Naive thymus-derived CD8-positive, alpha-beta T cell (primary cell): ENCODE measurements around the gene DOCK8. TPM values are rescaled to one million over a fixed set of nuclear protein-coding genes. Genes with fewer than 3 reads are reported as not detected.
A peak's percentile ranks its signal among the peaks of the same experiment; 100 is the strongest.

ENCODE experiments used
- ATAC-seq, 2 donors: fragments of 150-1000 bp; cut with Tn5 transposase in 1 of 2; sonication (Bioruptor Pico), chemical (Tn5 transposase) in 1 of 2; 1 replicate in 1 of 2; 2 replicates in 1 of 2; pipeline ENCODE4 v1.10.0; 2021; ENCODE audit warnings: mild to moderate bottlenecking in 2 of 2, moderate library complexity in 2 of 2
- POLR2A ChIA-PET: fragments of 350-600 bp; sonication (Branson Sonifier 250); formaldehyde crosslinking; loops from one replicate; lab custom pipeline; 2021; ENCODE audit warnings: antibody characterized with exemption; lab: Charles Lee
- DNase-seq, 10 donors: peaks; one replicate each; pipeline versions ENCODE4 v3.0.0 to v3.0.0-alpha.2; 2020 to 2022
- H3K27ac Mint-ChIP-seq, 10 donors: one replicate each; pipeline ENCODE4 v1.8.0; 2020 to 2022; ENCODE audit warnings: mild to moderate bottlenecking in 10 of 10, mixed read lengths in 10 of 10, moderate library complexity in 4 of 10, inconsistent platforms in 1 of 10
- H3K27me3 Mint-ChIP-seq, 5 donors: one replicate each; pipeline ENCODE4 v1.8.0; 2021 to 2022; ENCODE audit warnings: mixed read lengths in 5 of 5
- H3K36me3 Mint-ChIP-seq, 3 donors: one replicate each; pipeline ENCODE4 v1.8.0; 2020 to 2022; ENCODE audit warnings: mixed read lengths in 3 of 3, mild to moderate bottlenecking in 2 of 3, inconsistent platforms in 1 of 3
- H3K4me1 Mint-ChIP-seq, 4 donors: one replicate each; pipeline ENCODE4 v1.8.0; 2021 to 2022; ENCODE audit warnings: mixed read lengths in 4 of 4
- H3K4me3 Mint-ChIP-seq, 10 donors: one replicate each; pipeline ENCODE4 v1.8.0; 2020 to 2022; ENCODE audit warnings: mild to moderate bottlenecking in 10 of 10, mixed read lengths in 10 of 10, moderate library complexity in 6 of 10, inconsistent platforms in 1 of 10
- H3K9me3 Mint-ChIP-seq, 9 donors: one replicate each; pipeline ENCODE4 v1.8.0; 2020 to 2022; ENCODE audit warnings: mixed read lengths in 9 of 9, mild to moderate bottlenecking in 3 of 9, inconsistent platforms in 1 of 9, moderate library complexity in 1 of 9
- polyA plus RNA-seq, 3 donors: library from polyadenylated mRNA; unstranded; fragments of 300-500 nt; fragmentation: Illumina TruSeq; gene quantifications; one replicate each; pipeline ENCODE4 v1.2.3, GENCODE V29; 2021
- total RNA-seq, 8 experiments: library from RNA in 2 of 8; stranded (reverse) in 2 of 8; gene quantifications; one replicate each; pipeline ENCODE4 v1.2.3 and lab custom pipeline; 2021 to 2026

DOCK8 gene
- total and polyA plus RNA-seq, 5 experiments from 2014 or later = 41.5 to 224 (median 52.2) TPM

GRCh38 chr9:336039-336438 is 121.4 kb downstream of the DOCK8 start:
- Mint-ChIP-seq H3K4me1 (peaks cover 10 to 33% (median 21%) of the 10 kb centered on the region in 4 donors), H3K36me3 (peaks cover 14 to 96% (median 61%) of the 10 kb centered on the region in 3 donors), H3K9me3 (no peaks in the 10 kb centered on the region), H3K27me3 (no peaks in the 10 kb centered on the region), H3K27ac (peak overlapping the region; percentile 50 to 93 (median 79)), H3K4me3 (no peak overlapping the region)
- ATAC-seq (no peak), DNase-seq (no peak)
- POLR2A ChIA-PET = no interaction called here

GRCh38 chr9:338602-339001 is 123.9 kb downstream of the DOCK8 start:
- Mint-ChIP-seq H3K36me3 (peaks cover 17 to 99% (median 59%) of the 10 kb centered on the region in 3 donors), H3K4me1 (peaks cover 10 to 29% (median 18%) of the 10 kb centered on the region in 4 donors), H3K9me3 (no peaks in the 10 kb centered on the region), H3K27ac (peak overlapping the region in 5 of 10 donors; percentile 4 to 60 (median 51)), H3K27me3 (no peaks in the 10 kb centered on the region), H3K4me3 (peak overlapping the region in 1 of 10 donors; percentile 6)
- POLR2A ChIA-PET = no interaction called here
- DNase-seq (no peak), ATAC-seq (no peak)

GRCh38 chr9:341634-342421 is 127.2 kb downstream of the DOCK8 start:
- Mint-ChIP-seq H3K9me3 (no peaks in the 10 kb centered on the region), H3K4me3 (no peak overlapping the region), H3K27me3 (no peaks in the 10 kb centered on the region), H3K27ac (peak overlapping the region in 1 of 10 donors; percentile 81), H3K4me1 (peaks cover 0 to 10% (median 5%) of the 10 kb centered on the region in 4 donors), H3K36me3 (peaks cover 16 to 99% (median 50%) of the 10 kb centered on the region in 3 donors)
- DNase-seq (no peak), ATAC-seq (no peak)
- POLR2A ChIA-PET = no interaction called here

GRCh38 chr9:343773-344172 is 129.1 kb downstream of the DOCK8 start:
- Mint-ChIP-seq H3K9me3 (no peaks in the 10 kb centered on the region), H3K27me3 (no peaks in the 10 kb centered on the region), H3K4me1 (peaks cover 8 to 14% (median 9%) of the 10 kb centered on the region in 4 donors), H3K4me3 (no peak overlapping the region), H3K27ac (peak overlapping the region in 2 of 10 donors; percentile 28 to 55), H3K36me3 (peaks cover 11 to 99% (median 37%) of the 10 kb centered on the region in 3 donors)
- ATAC-seq (no peak), DNase-seq (no peak)
- POLR2A ChIA-PET = no interaction called here

GRCh38 chr9:346111-346571 is 131.5 kb downstream of the DOCK8 start:
- H3K9me3 Mint-ChIP-seq = no peaks in the 10 kb centered on the region
- ATAC-seq (no peak), DNase-seq (no peak)
- peaks cover 20 to 35% (median 29%) of the 10 kb centered on the region in 4 donors for H3K4me1 Mint-ChIP-seq
- H3K4me3 Mint-ChIP-seq = no peak overlapping the region
- POLR2A ChIA-PET = interaction anchor here (0.8 kb wide), 1 partner anchor 14 kb away, joined by 3 read pairs; no protein-coding TSS in a partner anchor
- H3K36me3 Mint-ChIP-seq = peaks cover 11 to 99% (median 26%) of the 10 kb centered on the region in 3 donors
- H3K27ac Mint-ChIP-seq = peak overlapping the region in 1 of 10 donors; percentile 52
- H3K27me3 Mint-ChIP-seq = no peaks in the 10 kb centered on the region

GRCh38 chr9:347667-348292 is 133.1 kb downstream of the DOCK8 start:
- Mint-ChIP-seq H3K9me3 (no peaks in the 10 kb centered on the region), H3K36me3 (peaks cover 8 to 97% (median 18%) of the 10 kb centered on the region in 3 donors), H3K4me3 (no peak overlapping the region), H3K27me3 (no peaks in the 10 kb centered on the region), H3K4me1 (peaks cover 24 to 45% (median 40%) of the 10 kb centered on the region in 4 donors), H3K27ac (peak overlapping the region in 8 of 10 donors; percentile 22 to 80 (median 41))
- DNase-seq = no peak
- ATAC-seq = no peak
- POLR2A ChIA-PET = no interaction called here

- Mint-ChIP-seq H3K4me3 (peak overlapping the region in 4 of 10 donors; percentile 15 to 55 (median 39)), H3K27ac (peak overlapping the region; percentile 72 to 93 (median 88)), H3K4me1 (peaks cover 31 to 67% (median 54%) of the 10 kb centered on the region in 4 donors), H3K27me3 (no peaks in the 10 kb centered on the region), H3K36me3 (peaks cover 4 to 92% (median 10%) of the 10 kb centered on the region in 3 donors), H3K9me3 (no peaks in the 10 kb centered on the region)
- ATAC-seq (no peak), DNase-seq (no peak)
- POLR2A ChIA-PET = no interaction called here
Measured at GRCh38 chr9:350384-350783, 135.7 kb downstream of the DOCK8 start.

- Mint-ChIP-seq H3K36me3 (peaks cover 0 to 92% (median 10%) of the 10 kb centered on the region in 3 donors), H3K4me1 (peaks cover 33 to 73% (median 61%) of the 10 kb centered on the region in 4 donors), H3K27ac (peak overlapping the region in 9 of 10 donors; percentile 34 to 93 (median 89)), H3K4me3 (no peak overlapping the region), H3K27me3 (no peaks in the 10 kb centered on the region), H3K9me3 (no peaks in the 10 kb centered on the region)
- ATAC-seq (no peak), DNase-seq (no peak)
- POLR2A ChIA-PET = interaction anchor here (0.6 to 1.0 kb wide), 2 partner anchors 22 to 130 kb away, joined by 3 to 4 read pairs; no protein-coding TSS in a partner anchor
Measured at GRCh38 chr9:351916-352315, 137.3 kb downstream of the DOCK8 start.

- no peak overlapping the region for H3K4me3 Mint-ChIP-seq
- DNase-seq (no peak), ATAC-seq (no peak)
- POLR2A ChIA-PET = no interaction called here
- H3K9me3 Mint-ChIP-seq = no peaks in the 10 kb centered on the region
- no peaks in the 10 kb centered on the region for H3K27me3 Mint-ChIP-seq
- H3K4me1 Mint-ChIP-seq = peaks cover 31 to 73% (median 62%) of the 10 kb centered on the region in 4 donors
- H3K27ac Mint-ChIP-seq = peak overlapping the region in 9 of 10 donors; percentile 11 to 84 (median 66)
- peaks cover 0 to 91% (median 11%) of the 10 kb centered on the region in 3 donors for H3K36me3 Mint-ChIP-seq
Measured at GRCh38 chr9:353077-353476, 138.4 kb downstream of the DOCK8 start.

GRCh38 chr9:354453-354852 is 139.8 kb downstream of the DOCK8 start:
- H3K27ac Mint-ChIP-seq = peak overlapping the region in 9 of 10 donors; percentile 6 to 84 (median 73)
- POLR2A ChIA-PET = no interaction called here
- no peaks in the 10 kb centered on the region for H3K9me3 Mint-ChIP-seq
- ATAC-seq (peak in 1 of 2 donors; percentile 39), DNase-seq (peak in 2 of 10 donors; percentile 14 to 46)
- peaks cover 28 to 65% (median 55%) of the 10 kb centered on the region in 4 donors for H3K4me1 Mint-ChIP-seq
- no peak overlapping the region for H3K4me3 Mint-ChIP-seq
- no peaks in the 10 kb centered on the region for H3K27me3 Mint-ChIP-seq
- peaks cover 0 to 85% (median 11%) of the 10 kb centered on the region in 3 donors for H3K36me3 Mint-ChIP-seq

GRCh38 chr9:357560-357959 is 142.9 kb downstream of the DOCK8 start:
- H3K9me3 Mint-ChIP-seq = no peaks in the 10 kb centered on the region
- no peak overlapping the region for H3K4me3 Mint-ChIP-seq
- no peak for DNase-seq
- peaks cover 0 to 88% (median 15%) of the 10 kb centered on the region in 3 donors for H3K36me3 Mint-ChIP-seq
- no peak for ATAC-seq
- H3K27me3 Mint-ChIP-seq = no peaks in the 10 kb centered on the region
- peak overlapping the region in 7 of 10 donors; percentile 16 to 79 (median 49) for H3K27ac Mint-ChIP-seq
- POLR2A ChIA-PET = no interaction called here
- H3K4me1 Mint-ChIP-seq = peaks cover 12 to 43% (median 30%) of the 10 kb centered on the region in 4 donors

- POLR2A ChIA-PET = no interaction called here
- peaks cover 0 to 92% (median 14%) of the 10 kb centered on the region in 3 donors for H3K36me3 Mint-ChIP-seq
Measured at GRCh38 chr9:362561-363273, 148.1 kb downstream of the DOCK8 start.

More at GRCh38 chr9:362561-363273, 148.1 kb downstream of the DOCK8 start:
- peaks cover 0 to 8% (median 5%) of the 10 kb centered on the region in 4 donors for H3K4me1 Mint-ChIP-seq
- no peaks in the 10 kb centered on the region for H3K9me3 Mint-ChIP-seq
- ATAC-seq = no peak
- H3K4me3 Mint-ChIP-seq = no peak overlapping the region
- H3K27me3 Mint-ChIP-seq = no peaks in the 10 kb centered on the region
- peak overlapping the region in 5 of 10 donors; percentile 5 to 74 (median 40) for H3K27ac Mint-ChIP-seq
- DNase-seq = no peak
